K562 (cell line): ENCODE data around the gene PAFAH2. TPM values are rescaled to one million over a fixed set of nuclear protein-coding genes. Genes with fewer than 3 reads are reported as not detected.

ENCODE experiments used
- ATAC-seq: fragments of 200-7000 bp; cut with Tn5 transposase; 3 replicates; pipeline ENCODE4 v1.9.1; 2020; ENCODE audit warnings: moderate library complexity
- BruUV-seq: library from RNA; stranded (reverse); fragments of 400-500 nt; replicated peaks from 2 replicates; lab custom pipeline; 2021; lab: Mats Ljungman, UMichigan
- CTCF ChIA-PET: fragments of 300-600 bp; formaldehyde crosslinking; extraction: SDS; loops from one replicate; lab custom pipeline; 2021; ENCODE audit warnings: low intra/inter-chr PET ratio; lab: Yijun Ruan, JAX
- POLR2A ChIA-PET: fragments of 300-600, 350-650 bp; sonication (Branson Sonifier 250); formaldehyde crosslinking; extraction: SDS; loops from one replicate; lab custom pipeline; 2021; ENCODE audit warnings: antibody characterized with exemption, inconsistent platforms; lab: Yijun Ruan, JAX
- DNase-seq, 4 experiments: peaks; one replicate each; pipeline versions ENCODE4 v3.0.0 to v3.0.0-alpha.2; 2011 to 2018; ENCODE audit warnings: low spot score in 3 of 4, mixed read lengths in 3 of 4; ENCODE audit errors: extremely low read depth in 1 of 4
- FAIRE-seq: peaks from 2 replicates; lab custom pipeline; 2011; peaks lifted over from hg19 to GRCh38; lab: Jason Lieb, UNC
- H2AFZ ChIP-seq: 2 replicates; pipeline ENCODE4 v1.6.0; 2011; ENCODE audit warnings: low read depth, low read length, control low read depth, inconsistent platforms
- H3K27ac ChIP-seq: fragments of 200-600 bp; 3 replicates; pipeline ENCODE4 v1.8.0; 2011; ENCODE audit warnings: low read depth, mild to moderate bottlenecking, control low read depth, inconsistent platforms, low read length, moderate library complexity, mixed read lengths; ENCODE audit errors: extremely low read depth
- H3K27me3 ChIP-seq, 2 experiments: fragments of 300-600 bp in 1 of 2; 2 replicates in 1 of 2; 3 replicates in 1 of 2; pipeline versions ENCODE4 v1.6.0 to v1.8.0; 2011; ENCODE audit warnings: inconsistent platforms in 2 of 2, low read length in 2 of 2, mild to moderate bottlenecking in 1 of 2, mixed read lengths in 1 of 2, moderate library complexity in 1 of 2; ENCODE audit not compliant: control insufficient read depth in 2 of 2, insufficient read depth in 2 of 2
- H3K36me3 ChIP-seq: fragments of 300-600 bp; 3 replicates; pipeline ENCODE4 v1.8.0; 2011; ENCODE audit warnings: mild to moderate bottlenecking, low read length, inconsistent platforms; ENCODE audit not compliant: control insufficient read depth, insufficient read depth
- H3K4me1 ChIP-seq, 2 experiments: fragments of 200-600 bp in 1 of 2; replicated peaks in 1 of 2; 2 replicates in 1 of 2; 3 replicates in 1 of 2; pipeline versions ENCODE4 v1.5.1 to v1.8.0; 2011; ENCODE audit warnings: inconsistent platforms in 2 of 2, low read length in 2 of 2, mild to moderate bottlenecking in 1 of 2, mixed read lengths in 1 of 2, moderate library complexity in 1 of 2; ENCODE audit not compliant: control insufficient read depth in 2 of 2, insufficient read depth in 2 of 2
- H3K4me2 ChIP-seq: 2 replicates; pipeline ENCODE4 v1.6.1; 2011; ENCODE audit warnings: low read length, control low read depth, inconsistent platforms, mixed read lengths; ENCODE audit not compliant: insufficient read depth
- H3K4me3 ChIP-seq: fragments of 200-600 bp; sonication (generic), shearing (Covaris generic); 2 replicates; pipeline ENCODE4 v1.5.1; 2016; ENCODE audit warnings: control low read depth, inconsistent platforms
- H3K79me2 ChIP-seq: fragments of 200-600 bp; 3 replicates; pipeline ENCODE4 v1.8.0; 2011; ENCODE audit warnings: low read length, inconsistent platforms; ENCODE audit not compliant: control insufficient read depth, insufficient read depth
- H3K9ac ChIP-seq, 2 experiments: 2 replicates each; pipeline versions ENCODE4 v1.6.0 to v1.6.1; 2011; ENCODE audit warnings: low read depth in 2 of 2, low read length in 2 of 2, control low read depth in 1 of 2, inconsistent platforms in 1 of 2, mild to moderate bottlenecking in 1 of 2, mixed read lengths in 1 of 2; ENCODE audit not compliant: insufficient read depth in 1 of 2
- H3K9me1 ChIP-seq: one replicate; pipeline ENCODE4 v1.6.0; 2011; ENCODE audit warnings: inconsistent platforms, mild to moderate bottlenecking, low read length, moderate library complexity; ENCODE audit not compliant: control insufficient read depth, insufficient read depth
- H3K9me3 ChIP-seq: replicated peaks from 2 replicates; pipeline ENCODE4 v1.5.1; 2011; ENCODE audit warnings: low read depth, low read length, inconsistent platforms; ENCODE audit not compliant: control insufficient read depth, insufficient read depth
- H4K20me1 ChIP-seq: replicated peaks from 2 replicates; pipeline ENCODE4 v1.6.1; 2011; ENCODE audit warnings: low read length, inconsistent platforms, mixed read lengths; ENCODE audit not compliant: control insufficient read depth, insufficient read depth
- CCAR2 ChIP-seq: fragments of 200-400 bp; formaldehyde crosslinking; IDR thresholded peaks from 2 replicates; pipeline ENCODE4 v1.6.1; 2017; ENCODE audit warnings: mild to moderate bottlenecking, low read depth, low read length
- DNMT1 ChIP-seq: fragments of 450-650 bp; IDR thresholded peaks from 2 replicates; pipeline ENCODE4 v1.6.1; 2016; ENCODE audit warnings: antibody characterized with exemption, mild to moderate bottlenecking
- ETS1 ChIP-seq: conservative IDR thresholded peaks from 2 replicates; pipeline ENCODE4 v1.6.1; 2011; ENCODE audit warnings: low read depth, mild to moderate bottlenecking, low read length; ENCODE audit not compliant: control insufficient read depth
- GTF2F1 ChIP-seq: IDR thresholded peaks from 2 replicates; pipeline ENCODE4 v1.6.1; 2011; ENCODE audit warnings: low read depth, low read length, improper control_type of control experiment
- MAFG ChIP-seq: fragments of 450-650 bp; conservative IDR thresholded peaks from 2 replicates; pipeline ENCODE4 v1.6.1; 2016; ENCODE audit warnings: missing genetic modification characterization, missing compliant biosample characterization
- NEUROD1 ChIP-seq: fragments of 150-350 bp; IDR thresholded peaks from 2 replicates; pipeline ENCODE4 v1.6.1; 2014; ENCODE audit warnings: borderline replicate concordance, low read length, low read depth; ENCODE audit not compliant: partially characterized antibody
- NRF1 ChIP-seq, 2 experiments: fragments of 450-650 bp; IDR thresholded peaks in 1 of 2; conservative IDR thresholded peaks in 1 of 2; 2 replicates each; pipeline ENCODE4 v1.6.1; 2014; ENCODE audit warnings: mild to moderate bottlenecking in 2 of 2
- REST ChIP-seq, 2 experiments: fragments of 450-650 bp; formaldehyde crosslinking in 1 of 2; IDR thresholded peaks; 2 replicates each; pipeline versions ENCODE4 v1.4.0 to v1.6.1; 2014 to 2020; ENCODE audit warnings: mild to moderate bottlenecking in 2 of 2, borderline replicate concordance in 1 of 2, low read depth in 1 of 2
- RHOXF2B ChIP-seq: fragments of 250-450 bp; sonication (Bioruptor Pico); conservative IDR thresholded peaks from 2 replicates; pipeline ENCODE4 v1.5.1; 2021
- TFAP4 ChIP-seq: sonication (generic); formaldehyde crosslinking; IDR thresholded peaks from 2 replicates; pipeline ENCODE4 v1.8.0; 2022; ENCODE audit warnings: missing genetic modification reagents, mild to moderate bottlenecking, moderate library complexity, borderline replicate concordance
- TRIM28 ChIP-seq: fragments of 450-650 bp; IDR thresholded peaks from 2 replicates; pipeline ENCODE4 v1.6.1; 2017
- U2AF2 ChIP-seq: fragments of 200-400 bp; formaldehyde crosslinking; optimal IDR thresholded peaks from 2 replicates; pipeline ENCODE3; 2017; ENCODE audit warnings: low read depth, mild to moderate bottlenecking, low read length
- ZNF436 ChIP-seq: fragments of 250-450, 450-650 bp; sonication (Bioruptor Pico); formaldehyde crosslinking; IDR thresholded peaks from 2 replicates; pipeline ENCODE4 v1.7.0; 2020; ENCODE audit warnings: mild to moderate bottlenecking
- WGBS: fragments of 100-300 bp; shearing (Covaris generic); methylation state at CpG from one replicate; pipeline ENCODE4 v1.1.6; 2016; ENCODE audit warnings: low coverage, mixed read lengths; ENCODE audit not compliant: insufficient coverage; ENCODE audit errors: missing lambda C conversion rate; 5-methylcytosine and 5-hydroxymethylcytosine counted together
- in situ Hi-C: fragments of 300-500 bp; cut with MboI; formaldehyde crosslinking; loops from 4 replicates; pipeline ENCODE4 v1.15.0; 2018; ENCODE audit warnings: inconsistent platforms, mixed read lengths
- intact Hi-C: fragments of 100-400 bp; cut with micrococcal nuclease; formaldehyde crosslinking; loops from 2 replicates; pipeline ENCODE4 v1.14.2; 2022
- polyA plus RNA-seq, 8 experiments: library from polyadenylated mRNA; depleted of rRNA in 4 of 8; stranded (reverse) in 5 of 8; unstranded in 3 of 8; fragments of >200 nt; fragmentation: Nextera tagmentation in 2 of 8; fragmentation: Illumina TruSeq in 1 of 8; extraction: Ambion mirVana in 2 of 8; extraction: Trizol in 1 of 8; gene quantifications; 2 replicates each; pipeline versions ENCODE4 v1.2.1 to v1.2.3, GENCODE V29; 2011 to 2014; ENCODE audit warnings: inconsistent platforms in 1 of 8, missing spikeins in 1 of 8
- total RNA-seq, 7 experiments: library from RNA; depleted of rRNA in 6 of 7; stranded (reverse); fragments of >200 nt in 6 of 7; fragmentation: Illumina TruSeq in 2 of 7; extraction: Trizol in 2 of 7; gene quantifications; 2 replicates each; pipeline versions ENCODE4 v1.2.1 to v1.2.3, GENCODE V29; 2011 to 2021; ENCODE audit warnings: low replicate concordance in 1 of 7

The PAFAH2 gene
- total and polyA plus RNA-seq, 9 of the 15 experiments (the other 6 are each of a cell fraction or from before 2014, with no cell fraction given), result 4.2 to 10.9 (median 6.8) TPM

- WGBS, result 53% methylated on average over 7 of the region's 7 CpGs
- POLR2A ChIA-PET, result interaction anchor here (0.6 to 1.4 kb wide), 5 partner anchors 42 to 146 kb away, joined by 3 to 4 read pairs (median 3); no protein-coding TSS in a partner anchor
- no TSS peak for BruUV-seq
- in situ Hi-C loops (loop anchor here (5.0 kb wide), 2 partner anchors 66 to 106 kb away; no protein-coding TSS in a partner anchor), intact Hi-C loops (no loop called here)
- no peaks in the 10 kb centered on the region for H3K79me2 ChIP-seq
- no peaks in the 10 kb centered on the region for H3K36me3 ChIP-seq
- DNase-seq, result peak in 2 of 4 experiments; percentile 32 to 42
- no peak overlapping the region for H3K4me3 ChIP-seq
- peaks cover 31 to 55% of the 10 kb centered on the region in 2 experiments for H3K4me1 ChIP-seq
- H4K20me1 ChIP-seq, result no peaks in the 10 kb centered on the region
- H3K27ac ChIP-seq, result no peak overlapping the region
- no peaks in the 10 kb centered on the region for H3K9me3 ChIP-seq
- no peak for ATAC-seq
- peak overlapping the region in 1 of 2 experiments; percentile 56; a peak in 2 of 4 replicates for H3K9ac ChIP-seq
- FAIRE-seq, result no peak
- CTCF ChIA-PET, result no interaction called here
- no peaks in the 10 kb centered on the region for H3K27me3 ChIP-seq
- H3K9me1 ChIP-seq, result no peaks in the 10 kb centered on the region
- peak overlapping the region; percentile 7; the same call in 1 of the 2 replicates for H2AFZ ChIP-seq
- no peak overlapping the region for H3K4me2 ChIP-seq
- TF ChIP-seq ZNF436 (no peak), RHOXF2B (CRISPR knock-in tag) (no peak), TFAP4 (CRISPR knock-in tag) (no peak), NEUROD1 (no peak), REST (IDR thresholded peaks at IDR 0.05; ENCODE audit: borderline replicate concordance) (no peak), REST (CRISPR knock-in tag; IDR thresholded peaks at IDR 0.05; ENCODE audit: low read depth) (no peak), CCAR2 (no peak), MAFG (tag) (no peak), TRIM28 (no peak), DNMT1 (no peak), ETS1 (no peak), NRF1 (conservative IDR thresholded peaks at IDR 0.05 in 1 of 2, IDR thresholded peaks at IDR 0.05 in 1 of 2) (no peak), GTF2F1 (no peak), U2AF2 (no peak)
Measured at GRCh38 chr1:26041401-26041800, 43.5 kb upstream of the PAFAH2 start.
